ENCODE measurements around the gene RAB28. TPM values are rescaled to one million over a fixed set of nuclear protein-coding genes. Genes with fewer than 3 reads are reported as not detected.
"Not testable (repeated sequence)": the region's sequence is repeated elsewhere in the genome, so short reads cannot be mapped to it uniquely, and the experiment has no call there.

Gene RAB28
- total RNA-seq, 2 donors from 2014 or later, result 8.4 to 8.9 TPM

GRCh38 chr4:13415068-13415785, 68.9 kb downstream of the RAB28 start:
- DNase-seq (no peak), ATAC-seq (no peak)
- Mint-ChIP-seq H3K36me3 (ENCODE audit: low read depth) (peaks cover 2% of the 10 kb centered on the region), H3K4me1 (peaks cover 13% of the 10 kb centered on the region), H3K27ac (no peak overlapping the region), H3K27me3 (no peaks in the 10 kb centered on the region), H3K4me3 (no peak overlapping the region)
- H3K9me3 ChIP-seq (ENCODE audit: control insufficient read depth, low read length, poor library complexity, severe bottlenecking), result no peaks in the 10 kb centered on the region

- peaks cover 12% of the 10 kb centered on the region for H3K4me1 Mint-ChIP-seq
- no peaks in the 10 kb centered on the region for H3K9me3 ChIP-seq (ENCODE audit: control insufficient read depth, low read length, poor library complexity, severe bottlenecking)
- no peak overlapping the region for H3K4me3 Mint-ChIP-seq
- DNase-seq (no peak), ATAC-seq (no peak)
- H3K27me3 Mint-ChIP-seq, result no peaks in the 10 kb centered on the region
- H3K27ac Mint-ChIP-seq, result no peak overlapping the region
- peaks cover 2% of the 10 kb centered on the region for H3K36me3 Mint-ChIP-seq (ENCODE audit: low read depth)
Measured at GRCh38 chr4:13413729-13414437, 70.3 kb downstream of the RAB28 start.

- Mint-ChIP-seq H3K4me1 (peaks cover 8% of the 10 kb centered on the region), H3K27ac (peak overlapping the region; percentile 24), H3K27me3 (no peaks in the 10 kb centered on the region), H3K36me3 (ENCODE audit: low read depth) (no peaks in the 10 kb centered on the region), H3K4me3 (no peak overlapping the region)
- DNase-seq, result no peak
- H3K9me3 ChIP-seq (ENCODE audit: control insufficient read depth, low read length, poor library complexity, severe bottlenecking), result peaks cover 4% of the 10 kb centered on the region
- no peak for ATAC-seq
Measured at GRCh38 chr4:13411942-13412341, 72.2 kb downstream of the RAB28 start.

GRCh38 chr4:13409324-13409723, 74.8 kb downstream of the RAB28 start:
- Mint-ChIP-seq H3K27me3 (no peaks in the 10 kb centered on the region), H3K4me3 (no peak overlapping the region), H3K36me3 (ENCODE audit: low read depth) (no peaks in the 10 kb centered on the region), H3K4me1 (peaks cover 4% of the 10 kb centered on the region), H3K27ac (no peak overlapping the region)
- no peak for DNase-seq
- ATAC-seq, result no peak
- H3K9me3 ChIP-seq (ENCODE audit: control insufficient read depth, low read length, poor library complexity, severe bottlenecking), result peaks cover 4% of the 10 kb centered on the region

- H3K9me3 ChIP-seq (ENCODE audit: control insufficient read depth, low read length, poor library complexity, severe bottlenecking); H3K4me1 Mint-ChIP-seq; H3K27me3 Mint-ChIP-seq; H3K27ac Mint-ChIP-seq; ATAC-seq; H3K36me3 Mint-ChIP-seq (ENCODE audit: low read depth); DNase-seq: not testable (repeated sequence)
- peak overlapping the region; percentile 10 for H3K4me3 Mint-ChIP-seq
Measured at GRCh38 chr4:13406156-13406555, 78.0 kb downstream of the RAB28 start.

- H3K27me3 Mint-ChIP-seq, result no peaks in the 10 kb centered on the region
- H3K27ac Mint-ChIP-seq, result no peak overlapping the region
- ATAC-seq, result no peak
- no peak for DNase-seq
- peaks cover 4% of the 10 kb centered on the region for H3K9me3 ChIP-seq (ENCODE audit: control insufficient read depth, low read length, poor library complexity, severe bottlenecking)
- H3K4me3 Mint-ChIP-seq, result no peak overlapping the region
- H3K36me3 Mint-ChIP-seq (ENCODE audit: low read depth), result no peaks in the 10 kb centered on the region
- H3K4me1 Mint-ChIP-seq, result peaks cover 2% of the 10 kb centered on the region
Measured at GRCh38 chr4:13403833-13404232, 80.3 kb downstream of the RAB28 start.

GRCh38 chr4:13403326-13403725, 80.8 kb downstream of the RAB28 start:
- no peak for ATAC-seq
- no peaks in the 10 kb centered on the region for H3K36me3 Mint-ChIP-seq (ENCODE audit: low read depth)
- no peak overlapping the region for H3K4me3 Mint-ChIP-seq
- no peaks in the 10 kb centered on the region for H3K27me3 Mint-ChIP-seq
- no peak overlapping the region for H3K27ac Mint-ChIP-seq
- peaks cover 4% of the 10 kb centered on the region for H3K9me3 ChIP-seq (ENCODE audit: control insufficient read depth, low read length, poor library complexity, severe bottlenecking)
- peaks cover 2% of the 10 kb centered on the region for H3K4me1 Mint-ChIP-seq
- DNase-seq, result no peak

- Mint-ChIP-seq H3K36me3 (ENCODE audit: low read depth) (no peaks in the 10 kb centered on the region), H3K27ac (no peak overlapping the region), H3K4me3 (no peak overlapping the region), H3K27me3 (no peaks in the 10 kb centered on the region), H3K4me1 (peaks cover 2% of the 10 kb centered on the region)
- DNase-seq (no peak), ATAC-seq (no peak)
- H3K9me3 ChIP-seq (ENCODE audit: control insufficient read depth, low read length, poor library complexity, severe bottlenecking), result no peaks in the 10 kb centered on the region
Measured at GRCh38 chr4:13399257-13399656, 84.9 kb downstream of the RAB28 start.

- no peak overlapping the region for H3K4me3 Mint-ChIP-seq
Measured at GRCh38 chr4:13396161-13396560, 88.0 kb downstream of the RAB28 start.

GRCh38 chr4:13389901-13390300, 94.2 kb downstream of the RAB28 start:
- not testable (repeated sequence) for DNase-seq; H3K27me3 Mint-ChIP-seq; H3K4me3 Mint-ChIP-seq; ATAC-seq; H3K9me3 ChIP-seq (ENCODE audit: control insufficient read depth, low read length, poor library complexity, severe bottlenecking); H3K36me3 Mint-ChIP-seq (ENCODE audit: low read depth); H3K27ac Mint-ChIP-seq
- H3K4me1 Mint-ChIP-seq, result peaks cover 10% of the 10 kb centered on the region

More at GRCh38 chr4:13396161-13396560, 88.0 kb downstream of the RAB28 start:
- no peak overlapping the region for H3K27ac Mint-ChIP-seq
- H3K4me1 Mint-ChIP-seq, result peaks cover 2% of the 10 kb centered on the region
- ATAC-seq (no peak), DNase-seq (no peak)
- H3K27me3 Mint-ChIP-seq, result no peaks in the 10 kb centered on the region
- no peaks in the 10 kb centered on the region for H3K36me3 Mint-ChIP-seq (ENCODE audit: low read depth)
- H3K9me3 ChIP-seq (ENCODE audit: control insufficient read depth, low read length, poor library complexity, severe bottlenecking), result no peaks in the 10 kb centered on the region

GRCh38 chr4:13386405-13387107, 97.6 kb downstream of the RAB28 start:
- peaks cover 10% of the 10 kb centered on the region for H3K4me1 Mint-ChIP-seq
- no peak overlapping the region for H3K4me3 Mint-ChIP-seq
- DNase-seq, result no peak
- peak; percentile 33 for ATAC-seq
- H3K27me3 Mint-ChIP-seq, result no peaks in the 10 kb centered on the region
- peaks cover 4% of the 10 kb centered on the region for H3K9me3 ChIP-seq (ENCODE audit: control insufficient read depth, low read length, poor library complexity, severe bottlenecking)
- H3K36me3 Mint-ChIP-seq (ENCODE audit: low read depth), result peaks cover 2% of the 10 kb centered on the region
- no peak overlapping the region for H3K27ac Mint-ChIP-seq

GRCh38 chr4:13384055-13384454, 100.1 kb downstream of the RAB28 start:
- no peaks in the 10 kb centered on the region for H3K27me3 Mint-ChIP-seq
- peaks cover 2% of the 10 kb centered on the region for H3K36me3 Mint-ChIP-seq (ENCODE audit: low read depth)
- no peak overlapping the region for H3K27ac Mint-ChIP-seq
- H3K4me1 Mint-ChIP-seq, result peaks cover 8% of the 10 kb centered on the region
- no peak for ATAC-seq
- DNase-seq, result no peak
- H3K9me3 ChIP-seq (ENCODE audit: control insufficient read depth, low read length, poor library complexity, severe bottlenecking), result peaks cover 4% of the 10 kb centered on the region
- no peak overlapping the region for H3K4me3 Mint-ChIP-seq

GRCh38 chr4:13378973-13379759, 105.0 kb downstream of the RAB28 start:
- Mint-ChIP-seq H3K27ac (no peak overlapping the region), H3K36me3 (ENCODE audit: low read depth) (peaks cover 4% of the 10 kb centered on the region), H3K4me1 (no peaks in the 10 kb centered on the region), H3K4me3 (no peak overlapping the region), H3K27me3 (no peaks in the 10 kb centered on the region)
- ATAC-seq (no peak), DNase-seq (no peak)
- no peaks in the 10 kb centered on the region for H3K9me3 ChIP-seq (ENCODE audit: control insufficient read depth, low read length, poor library complexity, severe bottlenecking)
